Caco-2 (cell line): ENCODE data around the gene MAD1L1. TPM values are rescaled to one million over a fixed set of nuclear protein-coding genes. Genes with fewer than 3 reads are reported as not detected.

Source experiments
- BruUV-seq: library from RNA; stranded (reverse); fragments of 400-500 nt; replicated peaks from 2 replicates; lab custom pipeline; 2021; lab: Mats Ljungman, UMichigan
- CTCF ChIA-PET: fragments of 300-600 bp; sonication (Branson Sonifier 250); formaldehyde crosslinking; loops from one replicate; lab custom pipeline; 2022; ENCODE audit warnings: antibody characterized with exemption; lab: Charles Lee
- POLR2A ChIA-PET: fragments of 300-600 bp; sonication (Branson Sonifier 250); formaldehyde crosslinking; loops from one replicate; lab custom pipeline; 2022; ENCODE audit warnings: antibody characterized with exemption; lab: Charles Lee
- DNase-seq, 2 experiments: peaks; one replicate each; pipeline versions ENCODE4 v3.0.0 to v3.0.0-alpha.2; 2020 to 2022
- H3K27me3 ChIP-seq: replicated peaks from 2 replicates; pipeline ENCODE4 v1.6.0; 2011; ENCODE audit warnings: low read length; ENCODE audit not compliant: control insufficient read depth, insufficient read depth
- H3K36me3 ChIP-seq: 2 replicates; pipeline ENCODE4 v1.5.1; 2011; ENCODE audit warnings: low read length; ENCODE audit not compliant: control insufficient read depth, insufficient read depth
- H3K4me1 ChIP-seq: fragments of 250-450 bp; sonication (Bioruptor Pico); 2 replicates; pipeline ENCODE4 v1.5.1; 2020; ENCODE audit warnings: mild to moderate bottlenecking
- H3K4me3 ChIP-seq: 2 replicates; pipeline ENCODE4 v1.5.1; 2011; ENCODE audit warnings: low read depth, mild to moderate bottlenecking, control low read depth, low read length
- H3K9me3 ChIP-seq: fragments of 250-450 bp; sonication (Bioruptor Pico); 2 replicates; pipeline ENCODE4 v1.5.1; 2020; ENCODE audit warnings: mild to moderate bottlenecking, moderate library complexity
- H3K27ac Mint-ChIP-seq: one replicate; pipeline ENCODE4 v1.8.0; 2022; ENCODE audit warnings: mixed read lengths; ENCODE audit not compliant: unreplicated experiment
- H3K27me3 Mint-ChIP-seq: one replicate; pipeline ENCODE4 v1.8.0; 2022; ENCODE audit warnings: mixed read lengths; ENCODE audit not compliant: insufficient read depth, unreplicated experiment
- H3K36me3 Mint-ChIP-seq: one replicate; pipeline ENCODE4 v1.8.0; 2022; ENCODE audit warnings: mild to moderate bottlenecking, mixed read lengths; ENCODE audit not compliant: insufficient read depth, unreplicated experiment
- H3K4me1 Mint-ChIP-seq: one replicate; pipeline ENCODE4 v1.8.0; 2022; ENCODE audit warnings: low read depth, mixed read lengths; ENCODE audit not compliant: unreplicated experiment
- H3K4me3 Mint-ChIP-seq: one replicate; pipeline ENCODE4 v1.8.0; 2022; ENCODE audit warnings: mild to moderate bottlenecking, moderate library complexity, mixed read lengths; ENCODE audit not compliant: unreplicated experiment
- H3K9me3 Mint-ChIP-seq: one replicate; pipeline ENCODE4 v1.8.0; 2022; ENCODE audit warnings: mixed read lengths; ENCODE audit not compliant: unreplicated experiment
- intact Hi-C: fragments of 100-400 bp; cut with micrococcal nuclease; formaldehyde crosslinking; loops from one replicate; pipeline ENCODE4 v1.10.0; 2022; ENCODE audit not compliant: unreplicated experiment
- total RNA-seq: library from RNA; stranded (reverse); gene quantifications from 2 replicates; pipeline ENCODE4 v1.2.3, GENCODE V29; 2022
- TF ChIP-seq, protein P1 (sequence below), 2 experiments: fragments of 200-600 bp in 1 of 2; IDR thresholded peaks; 1 replicate in 1 of 2; 2 replicates in 1 of 2; pipeline versions ENCODE4 v1.5.1 to v1.8.0; 2011 to 2022; ENCODE audit warnings: antibody characterized with exemption in 1 of 2, control low read depth in 1 of 2, inconsistent platforms in 1 of 2, low read depth in 1 of 2, low read length in 1 of 2, mild to moderate bottlenecking in 1 of 2, moderate library complexity in 1 of 2; ENCODE audit not compliant: insufficient read depth in 1 of 2, severe bottlenecking in 1 of 2, unreplicated experiment in 1 of 2

The MAD1L1 gene
- total RNA-seq, 1 experiment from 2014 or later, result 58.6 TPM

DNA sequence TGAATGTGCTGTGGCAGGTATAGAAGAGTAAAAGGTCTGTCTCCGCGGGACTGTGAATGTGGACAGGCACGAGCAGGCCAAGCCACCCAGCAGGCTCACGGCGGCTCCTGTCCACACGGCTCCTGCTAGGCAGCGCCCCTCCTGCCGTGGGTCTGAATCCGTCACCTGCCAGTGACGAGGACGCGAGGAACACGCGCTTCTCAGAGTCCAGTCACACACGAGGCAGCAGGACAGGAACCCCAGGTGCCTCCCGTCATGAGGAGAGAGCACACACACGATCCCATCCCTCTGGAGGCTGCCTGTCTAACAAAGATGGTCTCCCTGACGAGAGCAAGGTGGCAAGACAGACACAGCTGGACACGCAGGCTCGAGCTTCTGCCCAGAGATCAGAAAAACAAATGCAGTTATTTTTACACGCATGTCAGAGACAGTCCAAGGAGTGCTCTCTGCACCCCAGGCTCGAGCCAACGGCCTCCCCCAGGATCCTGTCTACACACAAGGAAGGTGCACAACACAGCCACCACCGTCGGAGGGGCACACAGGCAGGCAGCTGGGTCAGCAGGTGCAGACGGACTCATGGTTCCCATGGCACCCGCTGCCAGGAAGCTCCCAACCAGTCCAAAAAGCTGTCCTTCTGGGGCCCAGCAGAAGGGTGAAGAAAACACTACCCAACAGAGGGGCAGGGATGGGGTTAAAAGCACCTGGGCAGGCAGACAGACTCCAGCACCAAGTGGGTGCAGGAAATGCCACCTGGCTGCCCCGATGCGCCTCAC is 103.2 kb downstream of the MAD1L1 start:
- H3K9me3 Mint-ChIP-seq, result no peaks in the 10 kb centered on the region
- DNase-seq, result no peak
- H3K9me3 ChIP-seq, result no peaks in the 10 kb centered on the region
- H3K36me3 ChIP-seq, result no peaks in the 10 kb centered on the region; the same call in 1 of the 2 replicates
- no peaks in the 10 kb centered on the region for H3K27me3 ChIP-seq
- no peak overlapping the region for H3K4me3 Mint-ChIP-seq
- TF ChIP-seq, protein P1, sequence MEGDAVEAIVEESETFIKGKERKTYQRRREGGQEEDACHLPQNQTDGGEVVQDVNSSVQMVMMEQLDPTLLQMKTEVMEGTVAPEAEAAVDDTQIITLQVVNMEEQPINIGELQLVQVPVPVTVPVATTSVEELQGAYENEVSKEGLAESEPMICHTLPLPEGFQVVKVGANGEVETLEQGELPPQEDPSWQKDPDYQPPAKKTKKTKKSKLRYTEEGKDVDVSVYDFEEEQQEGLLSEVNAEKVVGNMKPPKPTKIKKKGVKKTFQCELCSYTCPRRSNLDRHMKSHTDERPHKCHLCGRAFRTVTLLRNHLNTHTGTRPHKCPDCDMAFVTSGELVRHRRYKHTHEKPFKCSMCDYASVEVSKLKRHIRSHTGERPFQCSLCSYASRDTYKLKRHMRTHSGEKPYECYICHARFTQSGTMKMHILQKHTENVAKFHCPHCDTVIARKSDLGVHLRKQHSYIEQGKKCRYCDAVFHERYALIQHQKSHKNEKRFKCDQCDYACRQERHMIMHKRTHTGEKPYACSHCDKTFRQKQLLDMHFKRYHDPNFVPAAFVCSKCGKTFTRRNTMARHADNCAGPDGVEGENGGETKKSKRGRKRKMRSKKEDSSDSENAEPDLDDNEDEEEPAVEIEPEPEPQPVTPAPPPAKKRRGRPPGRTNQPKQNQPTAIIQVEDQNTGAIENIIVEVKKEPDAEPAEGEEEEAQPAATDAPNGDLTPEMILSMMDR (IDR thresholded peaks at IDR 0.05; ENCODE audit: insufficient read depth in 1 of 2, low read depth in 1 of 2, low read length in 1 of 2, severe bottlenecking in 1 of 2, unreplicated experiment in 1 of 2), result no peak
- no TSS peak for BruUV-seq
- H3K27ac Mint-ChIP-seq, result no peak overlapping the region
- CTCF ChIA-PET, result no interaction called here
- POLR2A ChIA-PET, result no interaction called here
- peaks cover 30% of the 10 kb centered on the region for H3K36me3 Mint-ChIP-seq
- no peaks in the 10 kb centered on the region for H3K4me1 ChIP-seq
- no peaks in the 10 kb centered on the region for H3K4me1 Mint-ChIP-seq
- intact Hi-C loops, result no loop called here
- no peaks in the 10 kb centered on the region for H3K27me3 Mint-ChIP-seq
- H3K4me3 ChIP-seq, result no peak overlapping the region

DNA sequence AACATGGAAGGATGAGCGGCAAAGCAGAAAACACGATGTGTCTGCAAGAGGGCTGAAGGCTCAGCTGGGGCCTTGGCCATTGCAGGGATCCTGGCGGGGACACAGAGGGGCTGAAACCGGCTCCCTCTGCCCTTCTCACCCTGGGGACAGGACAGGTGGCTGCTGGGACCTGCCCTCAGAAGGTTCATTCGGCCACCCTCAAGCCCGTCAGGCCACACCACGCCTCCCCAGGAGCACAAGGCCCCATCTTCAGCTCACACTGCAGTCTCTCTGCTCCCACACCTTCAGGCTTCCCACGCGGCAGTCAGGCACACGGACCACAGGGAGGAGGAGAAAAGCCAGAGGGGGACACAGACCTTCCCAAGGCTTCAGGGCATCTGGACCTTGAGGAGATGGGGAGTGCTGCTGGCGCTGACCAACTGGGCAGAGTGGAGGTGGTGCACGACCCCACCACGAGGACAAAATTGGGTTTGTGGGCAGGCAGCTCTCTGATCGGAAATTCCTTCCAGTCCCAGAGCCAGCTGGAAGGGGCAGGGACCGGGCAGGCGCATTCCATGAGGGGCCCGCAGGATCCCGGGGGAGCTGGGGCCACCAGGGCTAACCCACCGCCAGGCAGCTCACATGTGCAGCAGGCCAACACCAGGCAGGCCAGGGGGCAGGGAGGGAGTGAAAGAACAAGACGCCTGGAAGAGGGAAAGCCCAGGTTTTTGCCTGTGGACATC is 104.0 kb downstream of the MAD1L1 start:
- Histone ChIP-seq H3K4me1 (no peaks in the 10 kb centered on the region), H3K36me3 (no peaks in the 10 kb centered on the region; the same call in 1 of the 2 replicates), H3K9me3 (no peaks in the 10 kb centered on the region), H3K4me3 (no peak overlapping the region), H3K27me3 (no peaks in the 10 kb centered on the region)
- DNase-seq, result no peak
- H3K27me3 Mint-ChIP-seq, result no peaks in the 10 kb centered on the region
- H3K9me3 Mint-ChIP-seq, result no peaks in the 10 kb centered on the region
- intact Hi-C loops, result no loop called here
- CTCF ChIA-PET, result no interaction called here
- H3K36me3 Mint-ChIP-seq, result peaks cover 27% of the 10 kb centered on the region
- no peak overlapping the region for H3K4me3 Mint-ChIP-seq
- H3K4me1 Mint-ChIP-seq, result no peaks in the 10 kb centered on the region
- H3K27ac Mint-ChIP-seq, result peak overlapping the region; percentile 40
- TF ChIP-seq, protein P1 (IDR thresholded peaks at IDR 0.05; ENCODE audit: insufficient read depth in 1 of 2, low read depth in 1 of 2, low read length in 1 of 2, severe bottlenecking in 1 of 2, unreplicated experiment in 1 of 2), result no peak
- POLR2A ChIA-PET, result no interaction called here
- BruUV-seq, result no TSS peak

DNA sequence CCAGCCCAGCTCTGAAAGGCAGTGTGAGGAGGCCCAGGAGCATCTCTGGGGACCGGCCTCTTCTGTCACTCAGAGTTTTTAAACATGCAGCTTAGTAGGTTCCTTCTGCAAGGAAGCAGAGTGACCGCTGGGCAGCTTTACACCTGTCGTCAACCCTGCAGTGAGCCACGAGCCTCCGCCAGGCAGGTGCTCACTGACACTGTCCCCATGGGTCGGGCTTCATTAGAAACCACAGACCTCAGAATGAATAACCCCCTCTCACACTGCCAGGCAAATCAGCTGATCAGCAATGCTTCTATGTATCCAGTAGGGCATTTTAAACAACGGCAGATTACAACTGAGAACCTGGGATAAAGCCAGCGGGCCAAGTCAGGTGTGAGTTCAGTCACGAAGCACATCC is 106.1 kb downstream of the MAD1L1 start:
- no peaks in the 10 kb centered on the region for H3K27me3 ChIP-seq
- CTCF ChIA-PET, result interaction anchor here (0.6 kb wide), 1 partner anchor 206 kb away, joined by 3 read pairs; no protein-coding TSS in a partner anchor
- Mint-ChIP-seq H3K9me3 (no peaks in the 10 kb centered on the region), H3K4me1 (no peaks in the 10 kb centered on the region), H3K27me3 (no peaks in the 10 kb centered on the region), H3K36me3 (peaks cover 20% of the 10 kb centered on the region), H3K27ac (no peak overlapping the region), H3K4me3 (no peak overlapping the region)
- H3K4me3 ChIP-seq, result no peak overlapping the region
- intact Hi-C loops, result no loop called here
- no TSS peak for BruUV-seq
- H3K9me3 ChIP-seq, result no peaks in the 10 kb centered on the region
- DNase-seq, result no peak
- no peaks in the 10 kb centered on the region for H3K4me1 ChIP-seq
- TF ChIP-seq, protein P1 (IDR thresholded peaks at IDR 0.05; ENCODE audit: insufficient read depth in 1 of 2, low read depth in 1 of 2, low read length in 1 of 2, severe bottlenecking in 1 of 2, unreplicated experiment in 1 of 2), result no peak
- no peaks in the 10 kb centered on the region; the same call in 1 of the 2 replicates for H3K36me3 ChIP-seq
- POLR2A ChIA-PET, result no interaction called here
